ENCODE measurements around the gene KIAA0825. TPM values are rescaled to one million over a fixed set of nuclear protein-coding genes. Genes with fewer than 3 reads are reported as not detected.

KIAA0825 gene
- polyA plus RNA-seq, 1 donor from 2014 or later, result 5.1 TPM

DNA sequence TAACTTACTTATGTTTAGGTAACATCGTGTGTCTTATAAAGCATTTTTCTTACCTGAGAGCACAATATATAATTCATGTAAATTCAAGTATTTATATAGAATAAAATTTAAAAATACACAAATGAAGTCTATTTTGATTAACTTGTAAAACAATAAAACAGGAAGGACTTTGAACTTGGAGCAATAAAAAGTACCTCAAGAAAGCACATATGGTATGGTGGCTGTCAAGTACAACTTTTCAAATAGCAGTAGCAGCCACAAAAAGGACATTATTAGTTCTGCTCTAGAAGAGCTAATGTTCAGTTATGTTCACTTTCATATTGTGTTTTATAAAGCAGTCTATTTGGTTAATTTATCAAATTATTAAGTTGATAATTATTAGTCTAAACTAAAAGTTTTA is 31.5 kb upstream of the KIAA0825 start:
- Histone ChIP-seq H3K27ac (ENCODE audit: low read length) (no peak overlapping the region), H3K79me2 (replicated peaks; ENCODE audit: insufficient read depth, low read length) (no peaks in the 10 kb centered on the region), H3K36me3 (ENCODE audit: insufficient read depth, low read length) (no peaks in the 10 kb centered on the region), H3F3A (ENCODE audit: insufficient read depth, low read length, poor library complexity, severe bottlenecking) (no peaks in the 10 kb centered on the region), H3K9me3 (ENCODE audit: low read length) (no peaks in the 10 kb centered on the region), H2AFZ (ENCODE audit: low read depth, low read length) (no peak overlapping the region), H3K9ac (ENCODE audit: low read length) (no peak overlapping the region), H3K4me3 (ENCODE audit: low read length) (no peak overlapping the region), H3K9me2 (ENCODE audit: insufficient read depth, low read length) (no peaks in the 10 kb centered on the region), H3K27me3 (ENCODE audit: insufficient read depth, low read depth, low read length) (no peaks in the 10 kb centered on the region), H4K20me1 (ENCODE audit: insufficient read depth) (no peaks in the 10 kb centered on the region), H3K4me2 (ENCODE audit: low read length) (no peak overlapping the region)
- TF ChIP-seq, protein P1, sequence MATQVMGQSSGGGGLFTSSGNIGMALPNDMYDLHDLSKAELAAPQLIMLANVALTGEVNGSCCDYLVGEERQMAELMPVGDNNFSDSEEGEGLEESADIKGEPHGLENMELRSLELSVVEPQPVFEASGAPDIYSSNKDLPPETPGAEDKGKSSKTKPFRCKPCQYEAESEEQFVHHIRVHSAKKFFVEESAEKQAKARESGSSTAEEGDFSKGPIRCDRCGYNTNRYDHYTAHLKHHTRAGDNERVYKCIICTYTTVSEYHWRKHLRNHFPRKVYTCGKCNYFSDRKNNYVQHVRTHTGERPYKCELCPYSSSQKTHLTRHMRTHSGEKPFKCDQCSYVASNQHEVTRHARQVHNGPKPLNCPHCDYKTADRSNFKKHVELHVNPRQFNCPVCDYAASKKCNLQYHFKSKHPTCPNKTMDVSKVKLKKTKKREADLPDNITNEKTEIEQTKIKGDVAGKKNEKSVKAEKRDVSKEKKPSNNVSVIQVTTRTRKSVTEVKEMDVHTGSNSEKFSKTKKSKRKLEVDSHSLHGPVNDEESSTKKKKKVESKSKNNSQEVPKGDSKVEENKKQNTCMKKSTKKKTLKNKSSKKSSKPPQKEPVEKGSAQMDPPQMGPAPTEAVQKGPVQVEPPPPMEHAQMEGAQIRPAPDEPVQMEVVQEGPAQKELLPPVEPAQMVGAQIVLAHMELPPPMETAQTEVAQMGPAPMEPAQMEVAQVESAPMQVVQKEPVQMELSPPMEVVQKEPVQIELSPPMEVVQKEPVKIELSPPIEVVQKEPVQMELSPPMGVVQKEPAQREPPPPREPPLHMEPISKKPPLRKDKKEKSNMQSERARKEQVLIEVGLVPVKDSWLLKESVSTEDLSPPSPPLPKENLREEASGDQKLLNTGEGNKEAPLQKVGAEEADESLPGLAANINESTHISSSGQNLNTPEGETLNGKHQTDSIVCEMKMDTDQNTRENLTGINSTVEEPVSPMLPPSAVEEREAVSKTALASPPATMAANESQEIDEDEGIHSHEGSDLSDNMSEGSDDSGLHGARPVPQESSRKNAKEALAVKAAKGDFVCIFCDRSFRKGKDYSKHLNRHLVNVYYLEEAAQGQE (IDR thresholded peaks at IDR 0.05; ENCODE audit: borderline replicate concordance), result no peak
- TF ChIP-seq EP300 (conservative IDR thresholded peaks at IDR 0.05; ENCODE audit: poor library complexity, severe bottlenecking), result no peak
- TF ChIP-seq, protein P2, sequence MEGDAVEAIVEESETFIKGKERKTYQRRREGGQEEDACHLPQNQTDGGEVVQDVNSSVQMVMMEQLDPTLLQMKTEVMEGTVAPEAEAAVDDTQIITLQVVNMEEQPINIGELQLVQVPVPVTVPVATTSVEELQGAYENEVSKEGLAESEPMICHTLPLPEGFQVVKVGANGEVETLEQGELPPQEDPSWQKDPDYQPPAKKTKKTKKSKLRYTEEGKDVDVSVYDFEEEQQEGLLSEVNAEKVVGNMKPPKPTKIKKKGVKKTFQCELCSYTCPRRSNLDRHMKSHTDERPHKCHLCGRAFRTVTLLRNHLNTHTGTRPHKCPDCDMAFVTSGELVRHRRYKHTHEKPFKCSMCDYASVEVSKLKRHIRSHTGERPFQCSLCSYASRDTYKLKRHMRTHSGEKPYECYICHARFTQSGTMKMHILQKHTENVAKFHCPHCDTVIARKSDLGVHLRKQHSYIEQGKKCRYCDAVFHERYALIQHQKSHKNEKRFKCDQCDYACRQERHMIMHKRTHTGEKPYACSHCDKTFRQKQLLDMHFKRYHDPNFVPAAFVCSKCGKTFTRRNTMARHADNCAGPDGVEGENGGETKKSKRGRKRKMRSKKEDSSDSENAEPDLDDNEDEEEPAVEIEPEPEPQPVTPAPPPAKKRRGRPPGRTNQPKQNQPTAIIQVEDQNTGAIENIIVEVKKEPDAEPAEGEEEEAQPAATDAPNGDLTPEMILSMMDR (IDR thresholded peaks at IDR 0.05; ENCODE audit: poor library complexity, severe bottlenecking), result no peak
- no peak for TF ChIP-seq POLR2AphosphoS5 (IDR thresholded peaks at IDR 0.05)
- TF ChIP-seq EZH2 (IDR thresholded peaks at IDR 0.05; ENCODE audit: borderline replicate concordance, insufficient read depth, low read length, poor library complexity, severe bottlenecking), result no peak
- no peak for TF ChIP-seq MXI1 (conservative IDR thresholded peaks at IDR 0.05; ENCODE audit: poor library complexity, severe bottlenecking)
- TF ChIP-seq TAF1 (IDR thresholded peaks at IDR 0.05; ENCODE audit: low read depth), result no peak
- no peak for TF ChIP-seq RAD21 (conservative IDR thresholded peaks at IDR 0.05)
- no peak for TF ChIP-seq SMC3 (conservative IDR thresholded peaks at IDR 0.05; ENCODE audit: poor library complexity)

DNA sequence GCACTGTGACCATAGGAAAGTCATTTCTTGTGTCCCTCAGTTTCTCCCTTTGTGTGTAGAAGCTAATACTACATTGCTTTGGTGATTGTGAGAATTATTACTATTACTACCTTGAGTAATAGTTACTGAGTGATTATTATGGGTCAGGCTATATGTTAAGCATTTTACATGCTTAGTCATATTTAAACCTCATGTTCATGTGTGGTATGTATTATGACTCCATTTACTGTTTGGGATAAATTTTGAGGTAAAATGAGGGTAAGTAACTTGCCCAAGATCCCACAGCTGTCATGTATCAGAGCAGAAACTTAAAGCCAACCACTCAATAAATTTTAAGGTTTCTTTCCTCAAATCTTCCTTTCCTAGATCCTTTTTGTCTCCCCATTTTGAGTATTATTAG is 28.4 kb upstream of the KIAA0825 start:
- H3K4me2 ChIP-seq (ENCODE audit: low read length), result no peak overlapping the region
- no peaks in the 10 kb centered on the region for H4K20me1 ChIP-seq (ENCODE audit: insufficient read depth)
- H3K79me2 ChIP-seq (replicated peaks; ENCODE audit: insufficient read depth, low read length), result no peaks in the 10 kb centered on the region
- no peaks in the 10 kb centered on the region for H3F3A ChIP-seq (ENCODE audit: insufficient read depth, low read length, poor library complexity, severe bottlenecking)
- no peaks in the 10 kb centered on the region for H3K9me3 ChIP-seq (ENCODE audit: low read length)
- H3K9me2 ChIP-seq (ENCODE audit: insufficient read depth, low read length), result no peaks in the 10 kb centered on the region
- H3K4me3 ChIP-seq (ENCODE audit: low read length), result no peak overlapping the region
- H3K36me3 ChIP-seq (ENCODE audit: insufficient read depth, low read length), result no peaks in the 10 kb centered on the region
- no peak for TF ChIP-seq SMC3 (conservative IDR thresholded peaks at IDR 0.05; ENCODE audit: poor library complexity)
- TF ChIP-seq TAF1 (IDR thresholded peaks at IDR 0.05; ENCODE audit: low read depth), result no peak
- no peak for TF ChIP-seq MXI1 (conservative IDR thresholded peaks at IDR 0.05; ENCODE audit: poor library complexity, severe bottlenecking)
- TF ChIP-seq EP300 (conservative IDR thresholded peaks at IDR 0.05; ENCODE audit: poor library complexity, severe bottlenecking), result no peak
- H3K27me3 ChIP-seq (ENCODE audit: insufficient read depth, low read depth, low read length), result no peaks in the 10 kb centered on the region
- H3K27ac ChIP-seq (ENCODE audit: low read length), result no peak overlapping the region
- no peak overlapping the region for H2AFZ ChIP-seq (ENCODE audit: low read depth, low read length)
- no peak overlapping the region for H3K9ac ChIP-seq (ENCODE audit: low read length)
